IMR-90 (cell line): Measurements from ENCODE around the gene NUPR1. TPM values are rescaled to one million over a fixed set of nuclear protein-coding genes. Genes with fewer than 3 reads are reported as not detected.

Experiments
- ATAC-seq: fragments of 200-7000 bp; cut with Tn5 transposase; 2 replicates; pipeline ENCODE4 v1.9.1; 2020; ENCODE audit warnings: low read depth, mild to moderate bottlenecking, moderate library complexity
- BruUV-seq: library from RNA; stranded (reverse); fragments of 400-500 nt; replicated peaks from 2 replicates; lab custom pipeline; 2021; lab: Mats Ljungman, UMichigan
- CTCF ChIA-PET: fragments of 300-600 bp; formaldehyde crosslinking; extraction: SDS; loops from one replicate; lab custom pipeline; 2021; ENCODE audit warnings: antibody characterized with exemption; lab: Yijun Ruan, JAX
- POLR2A ChIA-PET: fragments of 300-600 bp; sonication (Branson Sonifier 250); formaldehyde crosslinking; loops from one replicate; lab custom pipeline; 2022; ENCODE audit warnings: antibody characterized with exemption; ENCODE audit not compliant: unreplicated experiment; lab: Charles Lee
- DNase-seq: peaks from one replicate; pipeline ENCODE4 v3.0.0; 2013
- H2AFZ ChIP-seq: replicated peaks from 2 replicates; pipeline ENCODE3; 2013; ENCODE audit warnings: low read length, mild to moderate bottlenecking; ENCODE audit not compliant: poor library complexity
- H2AK5ac ChIP-seq: 2 replicates; pipeline ENCODE4 v1.6.1; 2013; ENCODE audit warnings: low read depth, low read length, inconsistent platforms
- H2AK9ac ChIP-seq: replicated peaks from 2 replicates; pipeline ENCODE3; 2013; ENCODE audit warnings: mild to moderate bottlenecking, low read depth, low read length, moderate library complexity; ENCODE audit not compliant: poor library complexity
- H2BK120ac ChIP-seq: 2 replicates; pipeline ENCODE4 v1.6.1; 2013; ENCODE audit warnings: low read depth, low read length, inconsistent platforms
- H2BK15ac ChIP-seq: 3 replicates; pipeline ENCODE4 v1.6.1; 2013; ENCODE audit warnings: low read depth, low read length, inconsistent platforms
- H2BK20ac ChIP-seq: 2 replicates; pipeline ENCODE4 v1.6.1; 2013; ENCODE audit warnings: low read depth, mild to moderate bottlenecking, inconsistent platforms, low read length, moderate library complexity
- H2BK5ac ChIP-seq: 2 replicates; pipeline ENCODE4 v1.6.1; 2013; ENCODE audit warnings: mild to moderate bottlenecking, low read depth, low read length, inconsistent platforms; ENCODE audit not compliant: poor library complexity, severe bottlenecking
- H3K14ac ChIP-seq: replicated peaks from 2 replicates; pipeline ENCODE4 v1.6.1; 2013; ENCODE audit warnings: low read depth, low read length, inconsistent platforms
- H3K18ac ChIP-seq: 2 replicates; pipeline ENCODE4 v1.6.1; 2013; ENCODE audit warnings: low read depth, low read length, control low read depth
- H3K23ac ChIP-seq: 2 replicates; pipeline ENCODE4 v1.6.1; 2013; ENCODE audit warnings: low read depth, low read length, inconsistent platforms
- H3K27ac ChIP-seq: 2 replicates; pipeline ENCODE4 v1.5.1; 2013; ENCODE audit warnings: mild to moderate bottlenecking, control low read depth, low read length; ENCODE audit not compliant: insufficient read depth
- H3K27me3 ChIP-seq: 2 replicates; pipeline ENCODE4 v1.6.1; 2013; ENCODE audit warnings: low read length; ENCODE audit not compliant: control insufficient read depth, insufficient read depth
- H3K36me3 ChIP-seq: 2 replicates; pipeline ENCODE4 v1.6.1; 2013; ENCODE audit warnings: low read length, mixed read lengths; ENCODE audit not compliant: control insufficient read depth, insufficient read depth
- H3K4ac ChIP-seq: 2 replicates; pipeline ENCODE4 v1.6.1; 2013; ENCODE audit warnings: low read depth, low read length, inconsistent platforms
- H3K4me1 ChIP-seq: 2 replicates; pipeline ENCODE4 v1.6.1; 2013; ENCODE audit warnings: low read length, mixed read lengths; ENCODE audit not compliant: control insufficient read depth, insufficient read depth
- H3K4me2 ChIP-seq: 2 replicates; pipeline ENCODE4 v1.6.1; 2013; ENCODE audit warnings: low read depth, mild to moderate bottlenecking, control low read depth, low read length, moderate library complexity
- H3K4me3 ChIP-seq: 2 replicates; pipeline ENCODE4 v1.5.1; 2013; ENCODE audit warnings: low read depth, mild to moderate bottlenecking, control low read depth, low read length, moderate library complexity; ENCODE audit not compliant: insufficient read depth
- H3K56ac ChIP-seq: 2 replicates; pipeline ENCODE4 v1.6.1; 2013; ENCODE audit warnings: low read length, inconsistent platforms; ENCODE audit not compliant: insufficient read depth; ENCODE audit errors: extremely low read depth
- H3K79me1 ChIP-seq, 2 experiments: 2 replicates each; pipeline ENCODE4 v1.6.1; 2013; ENCODE audit warnings: low read length in 2 of 2, inconsistent platforms in 1 of 2, low read depth in 1 of 2
- H3K9ac ChIP-seq: 2 replicates; pipeline ENCODE4 v1.6.1; 2013; ENCODE audit warnings: low read depth, low read length, control low read depth
- H3K9me1 ChIP-seq: 2 replicates; pipeline ENCODE4 v1.6.1; 2013; ENCODE audit warnings: low read length, inconsistent platforms; ENCODE audit not compliant: insufficient read depth
- H3K9me3 ChIP-seq: 2 replicates; pipeline ENCODE4 v1.6.1; 2013; ENCODE audit warnings: low read length; ENCODE audit not compliant: control insufficient read depth, insufficient read depth
- H4K20me1 ChIP-seq: 2 replicates; pipeline ENCODE4 v1.6.1; 2013; ENCODE audit warnings: low read length, inconsistent platforms; ENCODE audit not compliant: insufficient read depth
- H4K5ac ChIP-seq: 2 replicates; pipeline ENCODE4 v1.6.1; 2013; ENCODE audit warnings: mild to moderate bottlenecking, low read depth, low read length, control low read depth
- H4K8ac ChIP-seq, 2 experiments: 2 replicates each; pipeline ENCODE4 v1.6.1; 2013; ENCODE audit warnings: low read depth in 2 of 2, low read length in 2 of 2, control low read depth in 1 of 2, inconsistent platforms in 1 of 2
- H4K91ac ChIP-seq: 2 replicates; pipeline ENCODE4 v1.6.1; 2013; ENCODE audit warnings: low read depth, low read length, inconsistent platforms; ENCODE audit not compliant: insufficient read depth
- BHLHE40 ChIP-seq: fragments of 150-350 bp; IDR thresholded peaks from 2 replicates; pipeline ENCODE4 v1.6.1; 2016; ENCODE audit warnings: mild to moderate bottlenecking, low read depth, low read length
- FOS ChIP-seq: fragments of 150-350 bp; IDR thresholded peaks from 2 replicates; pipeline ENCODE4 v1.6.1; 2016; ENCODE audit warnings: low read depth, low read length
- NFE2L2 ChIP-seq: fragments of 150-350 bp; IDR thresholded peaks from 2 replicates; pipeline ENCODE4 v1.6.1; 2016; ENCODE audit warnings: low read depth, mild to moderate bottlenecking, low read length
- RAD21 ChIP-seq: IDR thresholded peaks from 2 replicates; pipeline ENCODE4 v1.6.1; 2012; ENCODE audit warnings: low read length, improper control_type of control experiment
- RCOR1 ChIP-seq: IDR thresholded peaks from 2 replicates; pipeline ENCODE4 v1.6.1; 2012; ENCODE audit warnings: mild to moderate bottlenecking, low read length, improper control_type of control experiment; ENCODE audit not compliant: insufficient replicate concordance
- RFX5 ChIP-seq: IDR thresholded peaks from 2 replicates; pipeline ENCODE4 v1.8.0; 2012; ENCODE audit warnings: low read depth, mild to moderate bottlenecking, low read length, moderate library complexity
- USF2 ChIP-seq: fragments of 150-350 bp; IDR thresholded peaks from 2 replicates; pipeline ENCODE4 v1.6.1; 2017; ENCODE audit warnings: mild to moderate bottlenecking, antibody characterized with exemption, low read length, low read depth
- WGBS, 2 experiments: methylation state at CpG; one replicate each; pipeline versions ENCODE4 v1.1.5 to v1.1.7; 2013; ENCODE audit warnings: missing lambda C conversion rate in 2 of 2; ENCODE audit not compliant: insufficient read length in 1 of 2; ENCODE audit errors: extremely low coverage in 2 of 2; 5-methylcytosine and 5-hydroxymethylcytosine counted together
- dilution Hi-C: fragments of 300-500 bp; cut with HindIII; formaldehyde crosslinking; loops from one replicate; pipeline ENCODE4 v1.14.3; 2018; ENCODE audit warnings: low sequenced_read_pairs; ENCODE audit not compliant: unreplicated experiment
- in situ Hi-C: fragments of 300-500 bp; cut with MboI; formaldehyde crosslinking; loops from 3 replicates; pipeline ENCODE4 v1.14.3; 2019; ENCODE audit warnings: low sequenced_read_pairs, inconsistent platforms, mixed read lengths
- intact Hi-C: fragments of 100-400 bp; cut with micrococcal nuclease; formaldehyde crosslinking; loops from 2 replicates; pipeline ENCODE4 v1.10.0; 2022
- polyA plus RNA-seq, 3 experiments: library from polyadenylated mRNA; depleted of rRNA; stranded (reverse); fragments of >200 nt; gene quantifications; 2 replicates each; pipeline ENCODE4 v1.2.3, GENCODE V29; 2012; ENCODE audit warnings: low replicate concordance in 1 of 3
- total RNA-seq: library from RNA; depleted of rRNA; stranded (reverse); fragments of >200 nt; gene quantifications from 2 replicates; pipeline ENCODE4 v1.2.3, GENCODE V29; 2012
- TF ChIP-seq, protein P1 (sequence below): fragments of 150-350 bp; IDR thresholded peaks from 2 replicates; pipeline ENCODE4 v1.6.1; 2016; ENCODE audit warnings: low read depth, mild to moderate bottlenecking, low read length, moderate library complexity, borderline replicate concordance
- TF ChIP-seq, protein P2 (sequence below): conservative IDR thresholded peaks from 2 replicates; pipeline ENCODE4 v1.5.1; 2012; ENCODE audit warnings: mild to moderate bottlenecking, low read depth, low read length, improper control_type of control experiment

Gene NUPR1
- total and polyA plus RNA-seq, 2 of the 4 experiments (the other 2 are of a cell fraction), result 10.2 to 27.9 TPM

DNA sequence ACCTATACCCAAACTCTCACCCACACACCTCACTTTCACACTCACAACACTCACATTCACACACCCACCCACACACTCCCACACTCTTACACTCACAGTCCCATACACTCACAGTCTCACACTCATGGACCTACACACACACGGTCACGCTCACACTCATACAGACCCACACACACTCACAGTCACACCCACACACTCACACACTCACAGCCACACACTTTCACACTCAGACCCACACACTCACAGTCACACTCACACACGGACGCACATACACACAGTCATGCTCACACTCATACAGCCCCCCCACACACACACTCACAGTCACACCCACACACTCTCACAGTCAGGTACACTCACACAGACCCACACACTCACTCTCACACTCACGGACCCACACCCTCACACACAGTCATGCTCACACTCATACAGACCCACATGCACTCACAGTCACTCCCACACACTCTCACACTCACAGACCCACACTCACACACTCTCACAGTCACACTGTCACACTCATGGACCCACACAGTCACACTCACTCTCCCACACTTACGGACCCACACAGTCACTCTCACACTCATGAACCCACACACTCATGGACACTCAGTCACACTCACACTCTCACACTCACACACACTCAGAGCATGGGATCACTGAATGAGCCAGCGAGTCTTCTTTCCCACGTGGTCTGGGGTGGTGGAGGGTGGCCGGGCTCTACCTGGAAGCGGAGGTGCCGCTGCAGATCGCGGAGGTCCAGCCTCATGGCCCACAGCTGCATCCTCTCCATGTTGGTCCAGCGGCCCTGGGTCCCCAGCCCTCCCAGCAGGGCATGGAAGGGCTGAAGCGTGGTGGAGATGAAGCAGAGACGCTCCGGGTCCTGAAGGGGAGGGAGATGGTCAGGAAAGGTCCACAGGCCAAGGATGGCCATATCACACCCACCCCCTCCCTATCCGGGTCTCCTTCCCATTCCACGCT lies 37.2 kb downstream of the NUPR1 start:
- H4K20me1 ChIP-seq, result no peaks in the 10 kb centered on the region
- no peaks in the 10 kb centered on the region for H3K79me1 ChIP-seq
- peaks cover 4% of the 10 kb centered on the region; the same call in 1 of the 2 replicates for H3K9me1 ChIP-seq
- H2BK15ac ChIP-seq, result no peak overlapping the region
- H3K18ac ChIP-seq, result no peak overlapping the region
- WGBS, 2 experiments, result 87% methylated on average over 12 of the region's 19 CpGs; no CpG with 5 or more reads in 1 of the 2 experiments
- no peak overlapping the region for H3K27ac ChIP-seq
- H3K14ac ChIP-seq, result no peak overlapping the region; the same call in 1 of the 2 replicates
- ChIA-PET CTCF (no interaction called here), POLR2A (no interaction called here)
- H3K9me3 ChIP-seq, result no peaks in the 10 kb centered on the region
- DNase-seq, result no peak
- H3K23ac ChIP-seq, result no peak overlapping the region
- H3K36me3 ChIP-seq, result no peaks in the 10 kb centered on the region
- intact Hi-C loops, result no loop called here
- H3K4me2 ChIP-seq, result no peak overlapping the region
- no peak overlapping the region for H2BK120ac ChIP-seq
- no TSS peak for BruUV-seq
- no peak overlapping the region for H2BK5ac ChIP-seq
- no peak overlapping the region for H3K4me3 ChIP-seq
- H4K8ac ChIP-seq, result no peak overlapping the region
- no peak overlapping the region for H4K5ac ChIP-seq
- peak overlapping the region; percentile 42 for H2AK9ac ChIP-seq
- H3K9ac ChIP-seq, result no peak overlapping the region
- H3K4me1 ChIP-seq, result no peaks in the 10 kb centered on the region
- no peak overlapping the region for H2AFZ ChIP-seq
- in situ Hi-C loops, result no loop called here
- no peak overlapping the region for H2BK20ac ChIP-seq
- no peak overlapping the region for H4K91ac ChIP-seq
- dilution Hi-C loops, result no loop called here
- H2AK5ac ChIP-seq, result peak overlapping the region; percentile 47; the same call in 1 of the 2 replicates
- TF ChIP-seq NFE2L2 (no peak), BHLHE40 (no peak), USF2 (no peak), FOS (no peak), RFX5 (no peak), RAD21 (no peak), RCOR1 (no peak)
- TF ChIP-seq, protein P1, sequence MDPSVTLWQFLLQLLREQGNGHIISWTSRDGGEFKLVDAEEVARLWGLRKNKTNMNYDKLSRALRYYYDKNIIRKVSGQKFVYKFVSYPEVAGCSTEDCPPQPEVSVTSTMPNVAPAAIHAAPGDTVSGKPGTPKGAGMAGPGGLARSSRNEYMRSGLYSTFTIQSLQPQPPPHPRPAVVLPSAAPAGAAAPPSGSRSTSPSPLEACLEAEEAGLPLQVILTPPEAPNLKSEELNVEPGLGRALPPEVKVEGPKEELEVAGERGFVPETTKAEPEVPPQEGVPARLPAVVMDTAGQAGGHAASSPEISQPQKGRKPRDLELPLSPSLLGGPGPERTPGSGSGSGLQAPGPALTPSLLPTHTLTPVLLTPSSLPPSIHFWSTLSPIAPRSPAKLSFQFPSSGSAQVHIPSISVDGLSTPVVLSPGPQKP, result no peak
- TF ChIP-seq, protein P2, sequence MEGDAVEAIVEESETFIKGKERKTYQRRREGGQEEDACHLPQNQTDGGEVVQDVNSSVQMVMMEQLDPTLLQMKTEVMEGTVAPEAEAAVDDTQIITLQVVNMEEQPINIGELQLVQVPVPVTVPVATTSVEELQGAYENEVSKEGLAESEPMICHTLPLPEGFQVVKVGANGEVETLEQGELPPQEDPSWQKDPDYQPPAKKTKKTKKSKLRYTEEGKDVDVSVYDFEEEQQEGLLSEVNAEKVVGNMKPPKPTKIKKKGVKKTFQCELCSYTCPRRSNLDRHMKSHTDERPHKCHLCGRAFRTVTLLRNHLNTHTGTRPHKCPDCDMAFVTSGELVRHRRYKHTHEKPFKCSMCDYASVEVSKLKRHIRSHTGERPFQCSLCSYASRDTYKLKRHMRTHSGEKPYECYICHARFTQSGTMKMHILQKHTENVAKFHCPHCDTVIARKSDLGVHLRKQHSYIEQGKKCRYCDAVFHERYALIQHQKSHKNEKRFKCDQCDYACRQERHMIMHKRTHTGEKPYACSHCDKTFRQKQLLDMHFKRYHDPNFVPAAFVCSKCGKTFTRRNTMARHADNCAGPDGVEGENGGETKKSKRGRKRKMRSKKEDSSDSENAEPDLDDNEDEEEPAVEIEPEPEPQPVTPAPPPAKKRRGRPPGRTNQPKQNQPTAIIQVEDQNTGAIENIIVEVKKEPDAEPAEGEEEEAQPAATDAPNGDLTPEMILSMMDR, result no peak
- H3K56ac ChIP-seq, result no peak overlapping the region
- no peak overlapping the region for H3K4ac ChIP-seq
- ATAC-seq, result no peak
- H3K27me3 ChIP-seq, result peaks cover 49% of the 10 kb centered on the region
